Calu3 (cell line): ENCODE results near the gene COX11. TPM values are rescaled to one million over a fixed set of nuclear protein-coding genes. Genes with fewer than 3 reads are reported as not detected.

Experiments used
- BruUV-seq: library from RNA; stranded (reverse); fragments of 400-500 nt; replicated peaks from 2 replicates; lab custom pipeline; 2021; lab: Mats Ljungman, UMichigan
- CTCF ChIA-PET: fragments of 300-600 bp; sonication (Branson Sonifier 250); formaldehyde crosslinking; loops from one replicate; lab custom pipeline; 2022; ENCODE audit warnings: antibody characterized with exemption; lab: Charles Lee
- DNase-seq: peaks from one replicate; pipeline ENCODE4 v3.0.0; 2022
- H3K27ac Mint-ChIP-seq: one replicate; pipeline ENCODE4 v1.8.0; 2022; ENCODE audit warnings: mixed read lengths; ENCODE audit not compliant: unreplicated experiment
- H3K27me3 Mint-ChIP-seq: one replicate; pipeline ENCODE4 v1.8.0; 2022; ENCODE audit warnings: mixed read lengths; ENCODE audit not compliant: unreplicated experiment
- H3K36me3 Mint-ChIP-seq: one replicate; pipeline ENCODE4 v1.8.0; 2022; ENCODE audit warnings: mild to moderate bottlenecking, moderate library complexity, mixed read lengths; ENCODE audit not compliant: insufficient read depth, unreplicated experiment
- H3K4me1 Mint-ChIP-seq: one replicate; pipeline ENCODE4 v1.8.0; 2022; ENCODE audit warnings: mild to moderate bottlenecking, low read depth, mixed read lengths; ENCODE audit not compliant: unreplicated experiment
- H3K4me3 Mint-ChIP-seq: one replicate; pipeline ENCODE4 v1.8.0; 2022; ENCODE audit warnings: mild to moderate bottlenecking, low read depth, moderate library complexity, mixed read lengths; ENCODE audit not compliant: unreplicated experiment
- H3K9me3 Mint-ChIP-seq: one replicate; pipeline ENCODE4 v1.8.0; 2022; ENCODE audit warnings: low read depth, mixed read lengths; ENCODE audit not compliant: unreplicated experiment
- CTCF ChIP-seq: fragments of 200-600 bp; IDR thresholded peaks from one replicate; pipeline ENCODE4 v1.8.0; 2022; ENCODE audit warnings: antibody characterized with exemption; ENCODE audit not compliant: unreplicated experiment
- intact Hi-C: fragments of 100-400 bp; cut with micrococcal nuclease; formaldehyde crosslinking; loops from one replicate; pipeline ENCODE4 v1.10.0; 2022; ENCODE audit not compliant: unreplicated experiment
- total RNA-seq: library from RNA; stranded (reverse); gene quantifications from 2 replicates; pipeline ENCODE4 v1.2.3, GENCODE V29; 2022

Gene COX11
- total RNA-seq, 1 experiment from 2014 or later, result 48.8 TPM

GRCh38 chr17:54927525-54927924 lies 40.9 kb downstream of the COX11 start:
- Mint-ChIP-seq H3K27me3 (no peaks in the 10 kb centered on the region), H3K4me3 (no peak overlapping the region)
- intact Hi-C loops, result no loop called here

GRCh38 chr17:54924405-54924804 lies 44.0 kb downstream of the COX11 start:
- Mint-ChIP-seq H3K4me3 (no peak overlapping the region), H3K27ac (no peak overlapping the region), H3K4me1 (no peaks in the 10 kb centered on the region), H3K36me3 (peaks cover 8% of the 10 kb centered on the region), H3K9me3 (no peaks in the 10 kb centered on the region), H3K27me3 (no peaks in the 10 kb centered on the region)
- no peak for DNase-seq
- no peak for TF ChIP-seq CTCF
- intact Hi-C loops, result no loop called here
- BruUV-seq, result no TSS peak
- CTCF ChIA-PET, result no interaction called here

More at GRCh38 chr17:54927525-54927924, 40.9 kb downstream of the COX11 start:
- Mint-ChIP-seq H3K4me1 (no peaks in the 10 kb centered on the region), H3K9me3 (no peaks in the 10 kb centered on the region), H3K27ac (no peak overlapping the region), H3K36me3 (peaks cover 8% of the 10 kb centered on the region)
- TF ChIP-seq CTCF, result no peak
- no TSS peak for BruUV-seq
- no peak for DNase-seq
- CTCF ChIA-PET, result no interaction called here

- CTCF ChIA-PET, result no interaction called here
- Mint-ChIP-seq H3K4me1 (no peaks in the 10 kb centered on the region), H3K4me3 (no peak overlapping the region), H3K27ac (no peak overlapping the region), H3K36me3 (peaks cover 36% of the 10 kb centered on the region), H3K9me3 (peaks cover 4% of the 10 kb centered on the region), H3K27me3 (no peaks in the 10 kb centered on the region)
- no peak for DNase-seq
- no TSS peak for BruUV-seq
- no peak for TF ChIP-seq CTCF
- intact Hi-C loops, result no loop called here
Measured at GRCh38 chr17:54920819-54921218, 47.6 kb downstream of the COX11 start.

DNA sequence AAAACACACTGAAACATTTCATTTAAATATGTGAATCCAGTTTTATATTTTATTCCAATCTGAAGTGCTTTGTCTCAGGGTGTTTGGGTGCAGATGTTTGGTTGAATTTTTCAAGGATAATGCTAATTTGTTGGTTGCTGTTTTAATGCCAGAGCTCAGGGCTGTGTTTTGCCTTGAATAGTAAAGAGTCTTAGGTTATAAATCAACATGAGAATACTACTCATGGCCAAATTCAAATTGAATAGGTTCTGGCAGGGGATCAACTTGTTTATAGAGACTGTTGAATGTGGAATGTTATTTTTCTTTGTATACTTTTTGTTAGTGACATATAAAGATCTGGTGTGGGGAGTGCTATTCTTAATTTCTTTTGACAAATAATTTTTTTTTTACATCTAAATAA lies 49.0 kb downstream of the COX11 start:
- peaks cover 37% of the 10 kb centered on the region for H3K36me3 Mint-ChIP-seq
- CTCF ChIA-PET, result no interaction called here
- H3K27me3 Mint-ChIP-seq, result no peaks in the 10 kb centered on the region
- no TSS peak for BruUV-seq
- H3K9me3 Mint-ChIP-seq, result peaks cover 4% of the 10 kb centered on the region
- no peak overlapping the region for H3K27ac Mint-ChIP-seq
- intact Hi-C loops, result no loop called here
- no peaks in the 10 kb centered on the region for H3K4me1 Mint-ChIP-seq
- no peak for TF ChIP-seq CTCF
- H3K4me3 Mint-ChIP-seq, result no peak overlapping the region
- no peak for DNase-seq
